Measurements from ENCODE around the gene HIPK3.
A peak's percentile ranks its signal among the peaks of the same experiment; 100 is the strongest.
"Not testable (repeated sequence)": the region's sequence is repeated elsewhere in the genome, so short reads cannot be mapped to it uniquely, and the experiment has no call there.

HIPK3 gene

DNA sequence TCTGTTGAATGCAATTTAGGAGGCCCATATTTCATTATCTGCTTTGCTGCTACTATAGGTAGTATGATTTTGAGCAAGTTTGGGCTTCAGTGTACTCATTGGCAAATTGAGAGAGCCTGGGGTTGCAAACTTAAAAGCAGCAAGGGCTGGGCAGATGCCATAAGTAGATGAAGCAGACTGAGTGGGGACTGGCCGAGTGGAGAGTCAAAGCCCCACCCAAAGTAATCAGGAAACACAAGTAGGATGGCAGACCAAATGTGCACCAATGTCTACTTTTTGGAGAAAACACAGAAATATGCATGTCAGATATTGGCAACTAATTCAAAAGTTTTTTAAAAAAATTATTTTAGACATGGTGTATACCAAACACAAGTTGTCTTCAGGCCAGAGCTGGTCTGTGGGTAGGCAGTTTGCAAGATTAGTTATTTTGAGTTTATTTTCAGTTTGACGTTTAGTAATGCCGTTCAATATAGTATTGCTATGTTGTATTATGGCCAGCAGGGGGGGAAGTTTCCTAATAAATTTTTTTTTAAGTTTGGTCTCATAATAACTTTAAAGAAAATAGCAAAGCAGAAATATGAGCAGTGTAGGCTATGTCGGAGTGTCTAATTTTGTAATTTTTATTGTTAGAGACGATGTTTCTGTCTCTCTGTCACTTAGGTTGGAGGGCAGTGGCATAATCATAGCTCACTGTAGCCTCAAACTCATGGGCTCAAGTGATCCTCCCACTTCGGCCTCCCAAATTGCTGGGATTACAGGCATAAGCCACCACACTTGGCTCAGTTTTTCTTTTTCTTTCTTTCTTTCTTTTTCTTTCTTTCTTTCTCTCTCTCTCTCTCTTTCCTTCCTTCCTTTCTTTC, 105.1 kb downstream of the HIPK3 start:
- Histone ChIP-seq H3K27me3 (ENCODE audit: low read depth, low read length) (peaks cover 9% of the 10 kb centered on the region; the same call in 1 of the 2 replicates), H3K4me1 (ENCODE audit: low read length) (peaks cover 6% of the 10 kb centered on the region), H3K9ac (ENCODE audit: low read length) (no peak overlapping the region), H3K4me3 (ENCODE audit: low read length) (no peak overlapping the region), H3K27ac (ENCODE audit: low read length) (no peak overlapping the region), H3K36me3 (replicated peaks; ENCODE audit: low read depth, low read length) (no peaks in the 10 kb centered on the region), H3K9me3 (ENCODE audit: insufficient read depth, low read length) (no peaks in the 10 kb centered on the region), H3K4me2 (ENCODE audit: low read length) (no peak overlapping the region), H4K20me1 (ENCODE audit: insufficient read depth, low read length) (no peaks in the 10 kb centered on the region), H2AFZ (ENCODE audit: low read depth, low read length) (no peak overlapping the region), H3K79me2 (ENCODE audit: low read length) (no peaks in the 10 kb centered on the region)
- TF ChIP-seq, protein P1, sequence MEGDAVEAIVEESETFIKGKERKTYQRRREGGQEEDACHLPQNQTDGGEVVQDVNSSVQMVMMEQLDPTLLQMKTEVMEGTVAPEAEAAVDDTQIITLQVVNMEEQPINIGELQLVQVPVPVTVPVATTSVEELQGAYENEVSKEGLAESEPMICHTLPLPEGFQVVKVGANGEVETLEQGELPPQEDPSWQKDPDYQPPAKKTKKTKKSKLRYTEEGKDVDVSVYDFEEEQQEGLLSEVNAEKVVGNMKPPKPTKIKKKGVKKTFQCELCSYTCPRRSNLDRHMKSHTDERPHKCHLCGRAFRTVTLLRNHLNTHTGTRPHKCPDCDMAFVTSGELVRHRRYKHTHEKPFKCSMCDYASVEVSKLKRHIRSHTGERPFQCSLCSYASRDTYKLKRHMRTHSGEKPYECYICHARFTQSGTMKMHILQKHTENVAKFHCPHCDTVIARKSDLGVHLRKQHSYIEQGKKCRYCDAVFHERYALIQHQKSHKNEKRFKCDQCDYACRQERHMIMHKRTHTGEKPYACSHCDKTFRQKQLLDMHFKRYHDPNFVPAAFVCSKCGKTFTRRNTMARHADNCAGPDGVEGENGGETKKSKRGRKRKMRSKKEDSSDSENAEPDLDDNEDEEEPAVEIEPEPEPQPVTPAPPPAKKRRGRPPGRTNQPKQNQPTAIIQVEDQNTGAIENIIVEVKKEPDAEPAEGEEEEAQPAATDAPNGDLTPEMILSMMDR (IDR thresholded peaks at IDR 0.05; ENCODE audit: low read depth, low read length), result peak; percentile 72
- no peak for TF ChIP-seq EZH2phosphoT487 (IDR thresholded peaks at IDR 0.05; ENCODE audit: low read depth)

DNA sequence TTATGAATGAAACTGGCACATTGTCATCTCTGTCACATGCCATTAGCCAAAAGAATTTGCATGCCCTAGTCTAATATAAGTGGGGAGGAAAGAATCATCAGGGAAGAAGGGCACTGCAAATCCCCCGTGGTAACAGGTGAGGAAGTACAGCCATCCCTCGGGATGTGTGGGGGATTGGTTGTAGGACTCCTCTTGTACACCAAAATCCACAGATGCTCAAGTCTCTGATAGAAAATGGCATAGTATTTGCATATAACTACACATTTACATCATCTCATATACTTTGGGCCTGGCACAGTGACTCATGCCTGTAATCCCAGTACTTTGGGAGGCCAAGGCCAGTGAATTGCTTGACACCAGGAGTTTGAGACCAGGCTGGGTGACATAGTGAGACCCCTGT, 109.7 kb downstream of the HIPK3 start:
- H3K36me3 ChIP-seq (replicated peaks; ENCODE audit: low read depth, low read length), result no peaks in the 10 kb centered on the region
- no peak overlapping the region for H2AFZ ChIP-seq (ENCODE audit: low read depth, low read length)
- H3K9me3 ChIP-seq (ENCODE audit: insufficient read depth, low read length), result no peaks in the 10 kb centered on the region
- H3K27me3 ChIP-seq (ENCODE audit: low read depth, low read length), result peaks cover 9% of the 10 kb centered on the region; the same call in 1 of the 2 replicates
- no peak overlapping the region for H3K4me2 ChIP-seq (ENCODE audit: low read length)
- peaks cover 6% of the 10 kb centered on the region for H3K4me1 ChIP-seq (ENCODE audit: low read length)
- H4K20me1 ChIP-seq (ENCODE audit: insufficient read depth, low read length), result no peaks in the 10 kb centered on the region
- H3K4me3 ChIP-seq (ENCODE audit: low read length), result no peak overlapping the region
- no peak overlapping the region for H3K27ac ChIP-seq (ENCODE audit: low read length)
- no peak overlapping the region for H3K9ac ChIP-seq (ENCODE audit: low read length)
- no peaks in the 10 kb centered on the region for H3K79me2 ChIP-seq (ENCODE audit: low read length)
- TF ChIP-seq, protein P1 (IDR thresholded peaks at IDR 0.05; ENCODE audit: low read depth, low read length), result no peak
- TF ChIP-seq EZH2phosphoT487 (IDR thresholded peaks at IDR 0.05; ENCODE audit: low read depth), result no peak

GRCh38 chr11:33368475-33368874, 111.3 kb downstream of the HIPK3 start:
- not testable (repeated sequence) for H3K79me2 ChIP-seq (ENCODE audit: low read length); H3K9me3 ChIP-seq (ENCODE audit: insufficient read depth, low read length); H3K4me1 ChIP-seq (ENCODE audit: low read length); H4K20me1 ChIP-seq (ENCODE audit: insufficient read depth, low read length); H3K27ac ChIP-seq (ENCODE audit: low read length); H3K4me3 ChIP-seq (ENCODE audit: low read length); H3K36me3 ChIP-seq (replicated peaks; ENCODE audit: low read depth, low read length); H2AFZ ChIP-seq (ENCODE audit: low read depth, low read length); H3K27me3 ChIP-seq (ENCODE audit: low read depth, low read length); H3K4me2 ChIP-seq (ENCODE audit: low read length); H3K9ac ChIP-seq (ENCODE audit: low read length)

- TF ChIP-seq, protein P1 (IDR thresholded peaks at IDR 0.05; ENCODE audit: low read depth, low read length), result no peak
- TF ChIP-seq EZH2phosphoT487 (IDR thresholded peaks at IDR 0.05; ENCODE audit: low read depth), result no peak
- H3K4me1 ChIP-seq (ENCODE audit: low read length), result peaks cover 6% of the 10 kb centered on the region
- no peak overlapping the region for H3K4me3 ChIP-seq (ENCODE audit: low read length)
- no peak overlapping the region for H3K4me2 ChIP-seq (ENCODE audit: low read length)
- peaks cover 9% of the 10 kb centered on the region; the same call in 1 of the 2 replicates for H3K27me3 ChIP-seq (ENCODE audit: low read depth, low read length)
- H2AFZ ChIP-seq (ENCODE audit: low read depth, low read length), result no peak overlapping the region
- no peak overlapping the region for H3K27ac ChIP-seq (ENCODE audit: low read length)
- no peaks in the 10 kb centered on the region for H3K36me3 ChIP-seq (replicated peaks; ENCODE audit: low read depth, low read length)
- H3K9ac ChIP-seq (ENCODE audit: low read length), result no peak overlapping the region
- no peaks in the 10 kb centered on the region for H3K9me3 ChIP-seq (ENCODE audit: insufficient read depth, low read length)
- H3K79me2 ChIP-seq (ENCODE audit: low read length), result no peaks in the 10 kb centered on the region
- H4K20me1 ChIP-seq (ENCODE audit: insufficient read depth, low read length), result no peaks in the 10 kb centered on the region
Observed at GRCh38 chr11:33368931-33369330, 111.8 kb downstream of the HIPK3 start.

All from OCI-LY3 (cell line).